ENCODE results near the gene CBR1. TPM values are rescaled to one million over a fixed set of nuclear protein-coding genes. Genes with fewer than 3 reads are reported as not detected.

CBR1 gene
- total RNA-seq, 3 donors from 2014 or later (not counting 1 experiment from before 2014, with no cell fraction given) = 5.0 to 14.1 (median 12.4) TPM

GRCh38 chr21:36079671-36080070 lies 9.8 kb downstream of the CBR1 start:
- H3K27ac ChIP-seq (ENCODE audit: low read length) = no peak overlapping the region
- Mint-ChIP-seq H3K27ac (peak overlapping the region; percentile 12 to 77), H3K9me3 (peaks cover 0 to 2% of the 10 kb centered on the region in 2 donors), H3K36me3 (no peaks in the 10 kb centered on the region), H3K4me3 (peak overlapping the region; percentile 67), H3K4me1 (peaks cover 15 to 24% of the 10 kb centered on the region in 2 donors), H3K27me3 (ENCODE audit: low read depth in 2 of 2) (no peaks in the 10 kb centered on the region)
- H3K27me3 ChIP-seq (ENCODE audit: control insufficient read depth, insufficient read depth, low read length) = no peaks in the 10 kb centered on the region
- H3K36me3 ChIP-seq (ENCODE audit: control insufficient read depth, insufficient read depth, low read length) = no peaks in the 10 kb centered on the region
- H3K9me3 ChIP-seq (ENCODE audit: control insufficient read depth, insufficient read depth, low read length) = no peaks in the 10 kb centered on the region
- no peak for TF ChIP-seq CTCF (IDR thresholded peaks at IDR 0.05)
- ATAC-seq = no peak
- no peak overlapping the region for H3K4me3 ChIP-seq (ENCODE audit: low read length)
- DNase-seq = no peak
- 65% methylated on average over 8 of the region's 8 CpGs for WGBS (ENCODE audit: insufficient coverage)
- peaks cover 8% of the 10 kb centered on the region for H3K4me1 ChIP-seq (ENCODE audit: control insufficient read depth, insufficient read depth, low read length)
- intact Hi-C loops (cut with micrococcal nuclease) = no loop called here

- DNase-seq = no peak
- no peak overlapping the region for H3K4me3 ChIP-seq (ENCODE audit: low read length)
- peaks cover 8% of the 10 kb centered on the region for H3K4me1 ChIP-seq (ENCODE audit: control insufficient read depth, insufficient read depth, low read length)
- H3K27me3 Mint-ChIP-seq (ENCODE audit: low read depth in 2 of 2) = no peaks in the 10 kb centered on the region
- no peaks in the 10 kb centered on the region for H3K36me3 Mint-ChIP-seq
- peaks cover 15 to 24% of the 10 kb centered on the region in 2 donors for H3K4me1 Mint-ChIP-seq
- peaks cover 0 to 2% of the 10 kb centered on the region in 2 donors for H3K9me3 Mint-ChIP-seq
- H3K9me3 ChIP-seq (ENCODE audit: control insufficient read depth, insufficient read depth, low read length) = no peaks in the 10 kb centered on the region
- H3K27me3 ChIP-seq (ENCODE audit: control insufficient read depth, insufficient read depth, low read length) = no peaks in the 10 kb centered on the region
- intact Hi-C loops (cut with micrococcal nuclease) = no loop called here
- H3K27ac Mint-ChIP-seq = no peak overlapping the region
- H3K36me3 ChIP-seq (ENCODE audit: control insufficient read depth, insufficient read depth, low read length) = no peaks in the 10 kb centered on the region
- no peak for ATAC-seq
- H3K27ac ChIP-seq (ENCODE audit: low read length) = no peak overlapping the region
- H3K4me3 Mint-ChIP-seq = no peak overlapping the region
- WGBS (ENCODE audit: insufficient coverage) = 94% methylated on average over 1 of the region's 1 CpG
- TF ChIP-seq CTCF (IDR thresholded peaks at IDR 0.05) = no peak
Observed at GRCh38 chr21:36080386-36080785, 10.6 kb downstream of the CBR1 start.

- Mint-ChIP-seq H3K27ac (no peak overlapping the region), H3K36me3 (no peaks in the 10 kb centered on the region), H3K9me3 (peaks cover 0 to 2% of the 10 kb centered on the region in 2 donors), H3K4me1 (peaks cover 15 to 19% of the 10 kb centered on the region in 2 donors), H3K4me3 (no peak overlapping the region), H3K27me3 (ENCODE audit: low read depth in 2 of 2) (no peaks in the 10 kb centered on the region)
- 100% methylated on average over 2 of the region's 3 CpGs for WGBS (ENCODE audit: insufficient coverage)
- peaks cover 8% of the 10 kb centered on the region for H3K4me1 ChIP-seq (ENCODE audit: control insufficient read depth, insufficient read depth, low read length)
- H3K27me3 ChIP-seq (ENCODE audit: control insufficient read depth, insufficient read depth, low read length) = no peaks in the 10 kb centered on the region
- H3K36me3 ChIP-seq (ENCODE audit: control insufficient read depth, insufficient read depth, low read length) = no peaks in the 10 kb centered on the region
- no peak overlapping the region for H3K27ac ChIP-seq (ENCODE audit: low read length)
- H3K9me3 ChIP-seq (ENCODE audit: control insufficient read depth, insufficient read depth, low read length) = no peaks in the 10 kb centered on the region
- no peak overlapping the region for H3K4me3 ChIP-seq (ENCODE audit: low read length)
- intact Hi-C loops (cut with micrococcal nuclease) = no loop called here
- ATAC-seq = no peak
- no peak for DNase-seq
- no peak for TF ChIP-seq CTCF (IDR thresholded peaks at IDR 0.05)
Observed at GRCh38 chr21:36082237-36082664, 12.4 kb downstream of the CBR1 start.
